H1 (cell line): ENCODE measurements around the gene CUX1.

ENCODE experiments used
- ATF2 ChIP-seq: IDR thresholded peaks from 2 replicates; pipeline ENCODE4 v1.6.1; 2012; ENCODE audit warnings: low read length, inconsistent platforms
- CREB1 ChIP-seq: IDR thresholded peaks from 2 replicates; pipeline ENCODE4 v1.6.1; 2012; ENCODE audit warnings: inconsistent platforms
- JUND ChIP-seq: IDR thresholded peaks from 2 replicates; pipeline ENCODE4 v1.6.1; 2011; ENCODE audit warnings: mild to moderate bottlenecking, improper control_type of control experiment, low read length
- KDM5A ChIP-seq: fragments of 200-600 bp; IDR thresholded peaks from 2 replicates; pipeline ENCODE4 v1.7.1; 2012; ENCODE audit warnings: mild to moderate bottlenecking, low read length, inconsistent platforms, mixed read lengths
- MAFK ChIP-seq: IDR thresholded peaks from 2 replicates; pipeline ENCODE4 v1.6.1; 2012; ENCODE audit warnings: low read depth, mild to moderate bottlenecking, improper control_type of control experiment, low read length
- POLR2AphosphoS5 ChIP-seq: IDR thresholded peaks from 2 replicates; pipeline ENCODE4 v1.6.1; 2011; ENCODE audit warnings: low read depth, low read length
- SAP30 ChIP-seq: fragments of 300-600 bp; sonication (generic); IDR thresholded peaks from 2 replicates; pipeline ENCODE4 v1.7.1; 2012; ENCODE audit warnings: low read length, moderate library complexity, mild to moderate bottlenecking, inconsistent platforms; ENCODE audit not compliant: insufficient read depth, insufficient replicate concordance
- SIN3A ChIP-seq, 2 experiments: IDR thresholded peaks in 1 of 2; conservative IDR thresholded peaks in 1 of 2; 2 replicates each; pipeline ENCODE4 v1.6.1; 2011 to 2012; ENCODE audit warnings: low read length in 2 of 2, improper control_type of control experiment in 1 of 2, low read depth in 1 of 2, mild to moderate bottlenecking in 1 of 2
- SP1 ChIP-seq: IDR thresholded peaks from 2 replicates; pipeline ENCODE4 v1.6.1; 2011; ENCODE audit warnings: low read depth, low read length
- TAF1 ChIP-seq: IDR thresholded peaks from 2 replicates; pipeline ENCODE4 v1.6.1; 2011; ENCODE audit warnings: mild to moderate bottlenecking, low read depth, low read length
- YY1 ChIP-seq: IDR thresholded peaks from 2 replicates; pipeline ENCODE4 v1.6.1; 2011; ENCODE audit warnings: low read depth, mild to moderate bottlenecking, low read length
- TF ChIP-seq, protein P1 (sequence below), 3 experiments: IDR thresholded peaks; 1 replicate in 2 of 3; 2 replicates in 1 of 3; pipeline versions ENCODE4 v1.5.1 to v1.6.1; 2011; ENCODE audit warnings: low read length in 3 of 3, mild to moderate bottlenecking in 3 of 3, inconsistent platforms in 2 of 3, low read depth in 1 of 3, moderate library complexity in 1 of 3; ENCODE audit not compliant: insufficient read depth in 1 of 3; ENCODE audit errors: control extremely low read depth in 1 of 3
- TF ChIP-seq, protein P2 (sequence below): fragments of 300-600 bp; sonication (generic); IDR thresholded peaks from 2 replicates; pipeline ENCODE4 v1.7.1; 2012; ENCODE audit warnings: low read length, moderate library complexity, mild to moderate bottlenecking, inconsistent platforms; ENCODE audit not compliant: insufficient replicate concordance

DNA sequence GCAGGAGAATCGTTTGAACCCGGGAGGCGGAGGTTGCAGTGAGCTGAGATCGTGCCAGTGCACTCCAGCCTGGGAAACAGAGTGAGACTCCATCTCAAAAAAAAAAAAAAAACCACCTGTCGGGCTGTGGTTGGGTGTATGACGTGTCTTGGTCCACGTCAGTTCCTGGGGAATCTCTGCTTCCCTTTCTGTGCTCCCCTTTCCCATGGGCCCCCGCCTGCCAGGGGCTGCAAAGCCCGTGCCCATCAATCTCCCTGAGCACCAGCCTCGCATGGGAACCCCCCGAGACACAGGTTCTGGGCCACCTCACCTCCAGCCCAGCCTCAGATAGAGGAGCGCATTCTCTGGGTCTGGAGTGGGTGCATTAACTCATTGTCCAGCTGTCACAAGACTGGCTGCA, 467.0 kb downstream of the CUX1 start:
- TF ChIP-seq TAF1 (no peak), SIN3A (conservative IDR thresholded peaks at IDR 0.05 in 1 of 2, IDR thresholded peaks at IDR 0.05 in 1 of 2; ENCODE audit: low read depth in 1 of 2, low read length in 2 of 2) (no peak), MAFK (no peak), SAP30 (no peak), KDM5A (no peak), SP1 (no peak), ATF2 (no peak), JUND (no peak), CREB1 (no peak), POLR2AphosphoS5 (no peak), YY1 (no peak)
- TF ChIP-seq, protein P1, sequence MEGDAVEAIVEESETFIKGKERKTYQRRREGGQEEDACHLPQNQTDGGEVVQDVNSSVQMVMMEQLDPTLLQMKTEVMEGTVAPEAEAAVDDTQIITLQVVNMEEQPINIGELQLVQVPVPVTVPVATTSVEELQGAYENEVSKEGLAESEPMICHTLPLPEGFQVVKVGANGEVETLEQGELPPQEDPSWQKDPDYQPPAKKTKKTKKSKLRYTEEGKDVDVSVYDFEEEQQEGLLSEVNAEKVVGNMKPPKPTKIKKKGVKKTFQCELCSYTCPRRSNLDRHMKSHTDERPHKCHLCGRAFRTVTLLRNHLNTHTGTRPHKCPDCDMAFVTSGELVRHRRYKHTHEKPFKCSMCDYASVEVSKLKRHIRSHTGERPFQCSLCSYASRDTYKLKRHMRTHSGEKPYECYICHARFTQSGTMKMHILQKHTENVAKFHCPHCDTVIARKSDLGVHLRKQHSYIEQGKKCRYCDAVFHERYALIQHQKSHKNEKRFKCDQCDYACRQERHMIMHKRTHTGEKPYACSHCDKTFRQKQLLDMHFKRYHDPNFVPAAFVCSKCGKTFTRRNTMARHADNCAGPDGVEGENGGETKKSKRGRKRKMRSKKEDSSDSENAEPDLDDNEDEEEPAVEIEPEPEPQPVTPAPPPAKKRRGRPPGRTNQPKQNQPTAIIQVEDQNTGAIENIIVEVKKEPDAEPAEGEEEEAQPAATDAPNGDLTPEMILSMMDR (IDR thresholded peaks at IDR 0.05; ENCODE audit: control extremely low read depth in 1 of 3, insufficient read depth in 1 of 3, low read depth in 1 of 3, low read length in 3 of 3): no peak
- TF ChIP-seq, protein P2, sequence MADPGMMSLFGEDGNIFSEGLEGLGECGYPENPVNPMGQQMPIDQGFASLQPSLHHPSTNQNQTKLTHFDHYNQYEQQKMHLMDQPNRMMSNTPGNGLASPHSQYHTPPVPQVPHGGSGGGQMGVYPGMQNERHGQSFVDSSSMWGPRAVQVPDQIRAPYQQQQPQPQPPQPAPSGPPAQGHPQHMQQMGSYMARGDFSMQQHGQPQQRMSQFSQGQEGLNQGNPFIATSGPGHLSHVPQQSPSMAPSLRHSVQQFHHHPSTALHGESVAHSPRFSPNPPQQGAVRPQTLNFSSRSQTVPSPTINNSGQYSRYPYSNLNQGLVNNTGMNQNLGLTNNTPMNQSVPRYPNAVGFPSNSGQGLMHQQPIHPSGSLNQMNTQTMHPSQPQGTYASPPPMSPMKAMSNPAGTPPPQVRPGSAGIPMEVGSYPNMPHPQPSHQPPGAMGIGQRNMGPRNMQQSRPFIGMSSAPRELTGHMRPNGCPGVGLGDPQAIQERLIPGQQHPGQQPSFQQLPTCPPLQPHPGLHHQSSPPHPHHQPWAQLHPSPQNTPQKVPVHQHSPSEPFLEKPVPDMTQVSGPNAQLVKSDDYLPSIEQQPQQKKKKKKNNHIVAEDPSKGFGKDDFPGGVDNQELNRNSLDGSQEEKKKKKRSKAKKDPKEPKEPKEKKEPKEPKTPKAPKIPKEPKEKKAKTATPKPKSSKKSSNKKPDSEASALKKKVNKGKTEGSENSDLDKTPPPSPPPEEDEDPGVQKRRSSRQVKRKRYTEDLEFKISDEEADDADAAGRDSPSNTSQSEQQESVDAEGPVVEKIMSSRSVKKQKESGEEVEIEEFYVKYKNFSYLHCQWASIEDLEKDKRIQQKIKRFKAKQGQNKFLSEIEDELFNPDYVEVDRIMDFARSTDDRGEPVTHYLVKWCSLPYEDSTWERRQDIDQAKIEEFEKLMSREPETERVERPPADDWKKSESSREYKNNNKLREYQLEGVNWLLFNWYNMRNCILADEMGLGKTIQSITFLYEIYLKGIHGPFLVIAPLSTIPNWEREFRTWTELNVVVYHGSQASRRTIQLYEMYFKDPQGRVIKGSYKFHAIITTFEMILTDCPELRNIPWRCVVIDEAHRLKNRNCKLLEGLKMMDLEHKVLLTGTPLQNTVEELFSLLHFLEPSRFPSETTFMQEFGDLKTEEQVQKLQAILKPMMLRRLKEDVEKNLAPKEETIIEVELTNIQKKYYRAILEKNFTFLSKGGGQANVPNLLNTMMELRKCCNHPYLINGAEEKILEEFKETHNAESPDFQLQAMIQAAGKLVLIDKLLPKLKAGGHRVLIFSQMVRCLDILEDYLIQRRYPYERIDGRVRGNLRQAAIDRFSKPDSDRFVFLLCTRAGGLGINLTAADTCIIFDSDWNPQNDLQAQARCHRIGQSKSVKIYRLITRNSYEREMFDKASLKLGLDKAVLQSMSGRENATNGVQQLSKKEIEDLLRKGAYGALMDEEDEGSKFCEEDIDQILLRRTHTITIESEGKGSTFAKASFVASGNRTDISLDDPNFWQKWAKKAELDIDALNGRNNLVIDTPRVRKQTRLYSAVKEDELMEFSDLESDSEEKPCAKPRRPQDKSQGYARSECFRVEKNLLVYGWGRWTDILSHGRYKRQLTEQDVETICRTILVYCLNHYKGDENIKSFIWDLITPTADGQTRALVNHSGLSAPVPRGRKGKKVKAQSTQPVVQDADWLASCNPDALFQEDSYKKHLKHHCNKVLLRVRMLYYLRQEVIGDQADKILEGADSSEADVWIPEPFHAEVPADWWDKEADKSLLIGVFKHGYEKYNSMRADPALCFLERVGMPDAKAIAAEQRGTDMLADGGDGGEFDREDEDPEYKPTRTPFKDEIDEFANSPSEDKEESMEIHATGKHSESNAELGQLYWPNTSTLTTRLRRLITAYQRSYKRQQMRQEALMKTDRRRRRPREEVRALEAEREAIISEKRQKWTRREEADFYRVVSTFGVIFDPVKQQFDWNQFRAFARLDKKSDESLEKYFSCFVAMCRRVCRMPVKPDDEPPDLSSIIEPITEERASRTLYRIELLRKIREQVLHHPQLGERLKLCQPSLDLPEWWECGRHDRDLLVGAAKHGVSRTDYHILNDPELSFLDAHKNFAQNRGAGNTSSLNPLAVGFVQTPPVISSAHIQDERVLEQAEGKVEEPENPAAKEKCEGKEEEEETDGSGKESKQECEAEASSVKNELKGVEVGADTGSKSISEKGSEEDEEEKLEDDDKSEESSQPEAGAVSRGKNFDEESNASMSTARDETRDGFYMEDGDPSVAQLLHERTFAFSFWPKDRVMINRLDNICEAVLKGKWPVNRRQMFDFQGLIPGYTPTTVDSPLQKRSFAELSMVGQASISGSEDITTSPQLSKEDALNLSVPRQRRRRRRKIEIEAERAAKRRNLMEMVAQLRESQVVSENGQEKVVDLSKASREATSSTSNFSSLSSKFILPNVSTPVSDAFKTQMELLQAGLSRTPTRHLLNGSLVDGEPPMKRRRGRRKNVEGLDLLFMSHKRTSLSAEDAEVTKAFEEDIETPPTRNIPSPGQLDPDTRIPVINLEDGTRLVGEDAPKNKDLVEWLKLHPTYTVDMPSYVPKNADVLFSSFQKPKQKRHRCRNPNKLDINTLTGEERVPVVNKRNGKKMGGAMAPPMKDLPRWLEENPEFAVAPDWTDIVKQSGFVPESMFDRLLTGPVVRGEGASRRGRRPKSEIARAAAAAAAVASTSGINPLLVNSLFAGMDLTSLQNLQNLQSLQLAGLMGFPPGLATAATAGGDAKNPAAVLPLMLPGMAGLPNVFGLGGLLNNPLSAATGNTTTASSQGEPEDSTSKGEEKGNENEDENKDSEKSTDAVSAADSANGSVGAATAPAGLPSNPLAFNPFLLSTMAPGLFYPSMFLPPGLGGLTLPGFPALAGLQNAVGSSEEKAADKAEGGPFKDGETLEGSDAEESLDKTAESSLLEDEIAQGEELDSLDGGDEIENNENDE: no peak
